ENCODE measurements around the gene ASNSD1. TPM values are rescaled to one million over a fixed set of nuclear protein-coding genes. Genes with fewer than 3 reads are reported as not detected.

ASNSD1 gene
- 29.7 and 37.7 TPM in 2 replicates for total RNA-seq

GRCh38 chr2:189661148-189661956 is at the start of gene ASNSD1:
Gene ASNSD1 (plus strand): TSS chr2:189661459. CDS start chr2:189666133, 4,674 bp downstream.

GRCh38 chr2:189674374-189675112 is 13.3 kb downstream of the ASNSD1 start, which contains the start of gene ANKAR:
Gene ANKAR (plus strand): TSS chr2:189674670. CDS start chr2:189676491, 1,821 bp downstream.

Other genes starting within 250 kb of the ASNSD1 start
- gene WDR75, start 220.0 kb upstream of the ASNSD1 start, total RNA-seq, result 40.9 and 46.6 TPM in 2 replicates
- gene SLC40A1, start 80.7 kb upstream of the ASNSD1 start, total RNA-seq, result 2.0 and 3.4 TPM in 2 replicates
- gene ANKAR, start 13.2 kb downstream of the ASNSD1 start, total RNA-seq, result 3.2 and 5.2 TPM in 2 replicates
- gene OSGEPL1, start 101.3 kb downstream of the ASNSD1 start, total RNA-seq, result 8.9 and 10.3 TPM in 2 replicates
- 48.1 and 56.2 TPM in 2 replicates for gene ORMDL1, start 122.9 kb downstream of the ASNSD1 start, total RNA-seq
- gene PMS1, start 123.0 kb downstream of the ASNSD1 start, total RNA-seq, result 19.0 and 19.3 TPM in 2 replicates